PC-3 (cell line): ENCODE results near the gene OOEP.

Experiments used
- CTCF ChIP-seq: fragments of 300-600 bp; sonication (generic); conservative IDR thresholded peaks from 2 replicates; pipeline ENCODE4 v1.5.1; 2017; ENCODE audit warnings: antibody characterized with exemption, low read depth, mild to moderate bottlenecking, low read length
- EZH2phosphoT487 ChIP-seq: fragments of 300-600 bp; sonication (generic); IDR thresholded peaks from 2 replicates; pipeline ENCODE4 v1.6.1; 2018; ENCODE audit warnings: mild to moderate bottlenecking, antibody characterized with exemption, low read length, borderline replicate concordance

GRCh38 chr6:73413102-73413501, 43.4 kb upstream of the OOEP start:
- no peak for TF ChIP-seq EZH2phosphoT487
- no peak for TF ChIP-seq CTCF
